ENCODE measurements around the gene C11orf24. TPM values are rescaled to one million over a fixed set of nuclear protein-coding genes. Genes with fewer than 3 reads are reported as not detected.

Gene C11orf24
- total RNA-seq, 1 experiment from 2014 or later: 53.7 TPM

GRCh38 chr11:68312117-68312779, 40.5 kb upstream of the C11orf24 start, which contains the start of gene LRP5:
Gene LRP5 (plus strand): TSS chr11:68312591. CDS start chr11:68312715, 124 bp downstream.
- DNase-seq (ENCODE audit: low spot score) (no peak), ATAC-seq (0 out of 2 replicates have a peak, but pooled peaks have one; percentile 5)
- POLR2A ChIA-PET: no interaction called here
- TF ChIP-seq KAT7 (CRISPR knock-in tag; IDR thresholded peaks at IDR 0.05; ENCODE audit: borderline replicate concordance) (0 out of 2 replicates have a peak, but pooled peaks have one; percentile 24), NR3C1 (CRISPR knock-in tag; conservative IDR thresholded peaks at IDR 0.05; ENCODE audit: low read depth) (no peak)
- peak within 1 kb of the TSS; percentile 97 for H3K27ac Mint-ChIP-seq
- no peaks in the 10 kb centered on the region for H3K9me3 Mint-ChIP-seq
- peaks cover 5% of the 10 kb centered on the region; the same call in 1 of the 2 replicates for H3K27me3 Mint-ChIP-seq (ENCODE audit: low read depth)
- peaks cover 48% of the 10 kb centered on the region for H3K4me1 Mint-ChIP-seq
- CTCF ChIA-PET: no interaction called here
- H3K36me3 Mint-ChIP-seq: no peaks in the 10 kb centered on the region
- H3K4me3 Mint-ChIP-seq: peak within 1 kb of the TSS; percentile 88

- no peak for TF ChIP-seq CTCF (IDR thresholded peaks at IDR 0.05)
- TF ChIP-seq NR3C1 (CRISPR knock-in tag; conservative IDR thresholded peaks at IDR 0.05; ENCODE audit: low read depth): no peak
- no peak for TF ChIP-seq ZMAT4 (CRISPR knock-in tag; IDR thresholded peaks at IDR 0.05)
- TF ChIP-seq MYBL2 (CRISPR knock-in tag; IDR thresholded peaks at IDR 0.05): no peak
- no peak for TF ChIP-seq NFYB (CRISPR knock-in tag; conservative IDR thresholded peaks at IDR 0.05; ENCODE audit: low read depth)
- no peak for TF ChIP-seq RORB (CRISPR knock-in tag; IDR thresholded peaks at IDR 0.05)
- no peak for TF ChIP-seq ZNF317 (CRISPR knock-in tag; IDR thresholded peaks at IDR 0.05; ENCODE audit: borderline replicate concordance, low read depth)
- TF ChIP-seq PRDM15 (CRISPR knock-in tag; IDR thresholded peaks at IDR 0.05): no peak
- TF ChIP-seq RELA (CRISPR knock-in tag; IDR thresholded peaks at IDR 0.05; ENCODE audit: borderline replicate concordance): no peak
- TF ChIP-seq HMGA2 (CRISPR knock-in tag; IDR thresholded peaks at IDR 0.05): no peak
- TF ChIP-seq ZNF532 (CRISPR knock-in tag; IDR thresholded peaks at IDR 0.05; ENCODE audit: borderline replicate concordance): no peak
- no peak for TF ChIP-seq ARID4B (CRISPR knock-in tag; IDR thresholded peaks at IDR 0.05; ENCODE audit: borderline replicate concordance)
- TF ChIP-seq JUN (CRISPR knock-in tag; IDR thresholded peaks at IDR 0.05): no peak
- ChIA-PET POLR2A (no interaction called here), CTCF (interaction anchor here (0.9 to 1.7 kb wide), 5 partner anchors 10 to 102 kb away, joined by 3 to 13 read pairs (median 3); no protein-coding TSS in a partner anchor)
- peaks cover 5% of the 10 kb centered on the region; the same call in 1 of the 2 replicates for H3K27me3 Mint-ChIP-seq (ENCODE audit: low read depth)
- no peaks in the 10 kb centered on the region for H3K9me3 Mint-ChIP-seq
- H3K4me3 Mint-ChIP-seq: peak overlapping the region; percentile 65
- no peaks in the 10 kb centered on the region for H3K36me3 Mint-ChIP-seq
- no peak overlapping the region for H3K27ac Mint-ChIP-seq
- ATAC-seq (no peak), DNase-seq (ENCODE audit: low spot score) (no peak)
- H3K4me1 Mint-ChIP-seq: peaks cover 40% of the 10 kb centered on the region
These were observed 39.7 kb upstream of the C11orf24 start for GRCh38 chr11:68311160-68312116.

All from WTC11 (cell line).